Upper lobe of left lung (tissue), 6 donors: ENCODE data around the gene MRPS2. TPM values are rescaled to one million over a fixed set of nuclear protein-coding genes. Genes with fewer than 3 reads are reported as not detected.

Experiments
- ATAC-seq, 2 donors: fragments of 200-7000 bp; cut with Tn5 transposase; one replicate each; pipeline ENCODE4 v1.9.1; 2022; ENCODE audit warnings: mild to moderate bottlenecking in 2 of 2, moderate library complexity in 2 of 2; ENCODE audit not compliant: low FRiP score in 2 of 2
- DNase-seq, 2 donors: peaks; one replicate each; pipeline ENCODE4 v3.0.0-alpha.2; 2019 to 2020
- H3K27ac ChIP-seq, 4 donors: fragments of 200-600 bp; sonication (generic); one replicate each; pipeline ENCODE4 v1.5.1; 2016 to 2019
- H3K27me3 ChIP-seq, 4 donors: fragments of 200-600 bp; sonication (generic); one replicate each; pipeline ENCODE4 v1.5.1; 2017 to 2019
- H3K36me3 ChIP-seq, 4 donors: fragments of 200-600 bp; sonication (generic); one replicate each; pipeline ENCODE4 v1.5.1; 2016 to 2019
- H3K4me1 ChIP-seq, 4 donors: fragments of 200-600 bp; sonication (generic); one replicate each; pipeline ENCODE4 v1.5.1; 2018 to 2019
- H3K4me3 ChIP-seq, 4 donors: fragments of 200-600 bp; sonication (generic); one replicate each; pipeline ENCODE4 v1.5.1; 2017 to 2019; ENCODE audit warnings: mild to moderate bottlenecking in 2 of 4, moderate library complexity in 1 of 4
- H3K9me3 ChIP-seq, 4 donors: fragments of 200-600 bp; sonication (generic); one replicate each; pipeline ENCODE4 v1.5.1; 2018 to 2019
- CTCF ChIP-seq, 6 experiments: fragments of 450-650 bp in 4 of 6; fragments of 200-600 bp in 2 of 6; sonication (generic) in 2 of 6; IDR thresholded peaks; one replicate each; pipeline ENCODE4 v1.5.1; 2016 to 2019; ENCODE audit warnings: antibody characterized with exemption in 6 of 6
- EP300 ChIP-seq, 4 donors: sonication (generic); formaldehyde crosslinking; IDR thresholded peaks; one replicate each; pipeline ENCODE4 v1.5.1; 2017; ENCODE audit warnings: antibody characterized with exemption in 4 of 4, control low read depth in 2 of 4
- POLR2A ChIP-seq, 4 donors: fragments of 450-650 bp; IDR thresholded peaks; one replicate each; pipeline ENCODE4 v1.5.1; 2016 to 2017; ENCODE audit warnings: antibody characterized with exemption in 4 of 4, mild to moderate bottlenecking in 2 of 4
- POLR2AphosphoS5 ChIP-seq, 2 donors: sonication (generic); formaldehyde crosslinking; IDR thresholded peaks; one replicate each; pipeline ENCODE4 v1.5.1; 2017; ENCODE audit warnings: antibody characterized with exemption in 2 of 2
- WGBS, 2 donors: methylation state at CpG; one replicate each; pipeline ENCODE4 v1.1.5; 2017 to 2018; 5-methylcytosine and 5-hydroxymethylcytosine counted together
- total RNA-seq, 6 donors: library from RNA; depleted of rRNA in 4 of 6; stranded (reverse); fragments of >200 nt in 4 of 6; gene quantifications; one replicate each; pipeline versions ENCODE4 v1.1.0 to v1.2.1, GENCODE V29; 2016 to 2021
- donor health status: DM: no; HTN: no; CAD: no; lungs with moderate emphysema.
- donor health status: DM: no; HTN: yes; CAD: no; lungs with severe emphysema.

The MRPS2 gene
- total RNA-seq, 6 donors from 2014 or later: 11.1 to 40.6 (median 26.3) TPM

DNA sequence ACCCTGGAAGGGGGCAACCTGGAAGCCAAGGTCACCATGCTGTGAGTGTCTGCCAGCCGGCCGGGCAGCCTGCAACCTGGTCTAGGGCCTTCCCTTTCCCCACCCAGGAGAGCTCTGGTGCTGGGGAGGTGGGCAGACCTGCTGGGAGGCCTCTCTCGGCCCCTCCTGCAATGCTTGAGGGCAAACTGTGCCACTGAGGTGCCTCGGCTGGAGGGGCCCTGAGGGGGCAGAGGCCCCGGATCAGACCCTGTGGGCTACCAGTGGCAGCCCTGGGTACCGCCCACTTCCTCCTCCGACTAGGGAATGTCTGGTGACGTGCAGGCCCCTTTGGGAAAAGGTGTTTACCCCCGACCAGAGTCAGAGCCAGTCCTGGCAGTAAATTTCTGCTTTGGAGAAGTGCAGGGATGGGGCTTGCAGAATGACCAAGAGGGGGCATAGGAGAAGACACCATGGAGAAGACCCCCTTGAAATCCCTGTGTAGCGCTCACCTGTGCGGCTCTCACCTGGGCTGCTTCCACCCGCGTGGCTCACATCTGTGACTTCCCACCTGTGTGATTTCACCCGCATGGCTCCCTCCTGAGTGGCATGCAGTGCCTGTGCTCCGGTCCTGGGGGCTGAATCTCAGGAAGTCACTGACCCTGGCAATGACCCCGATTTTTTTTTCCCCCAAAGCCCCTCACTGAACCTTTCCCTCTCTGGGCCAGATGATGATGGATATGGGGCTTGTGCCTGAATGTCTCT, 21.8 kb downstream of the MRPS2 start:
- Histone ChIP-seq H3K27ac (no peak overlapping the region), H3K36me3 (no peaks in the 10 kb centered on the region), H3K4me3 (no peak overlapping the region), H3K27me3 (no peaks in the 10 kb centered on the region), H3K4me1 (no peaks in the 10 kb centered on the region), H3K9me3 (no peaks in the 10 kb centered on the region)
- DNase-seq (peak in 1 of 2 donors; percentile 40), ATAC-seq (no peak)
- WGBS, 2 donors: 74% methylated on average over 8 to 16 of the region's 16 CpGs
- no peak for TF ChIP-seq CTCF (IDR thresholded peaks at IDR 0.05)
- no peak for TF ChIP-seq POLR2A (IDR thresholded peaks at IDR 0.05)

- ATAC-seq (no peak), DNase-seq (peak in 1 of 2 donors; percentile 73)
- Histone ChIP-seq H3K27ac (no peak overlapping the region), H3K36me3 (no peaks in the 10 kb centered on the region), H3K27me3 (no peaks in the 10 kb centered on the region), H3K4me1 (no peaks in the 10 kb centered on the region), H3K4me3 (no peak overlapping the region), H3K9me3 (no peaks in the 10 kb centered on the region)
- TF ChIP-seq POLR2AphosphoS5 (IDR thresholded peaks at IDR 0.05): no peak
- no peak for TF ChIP-seq CTCF (IDR thresholded peaks at IDR 0.05)
- TF ChIP-seq EP300 (IDR thresholded peaks at IDR 0.05): no peak
- no peak for TF ChIP-seq POLR2A (IDR thresholded peaks at IDR 0.05)
- 61 to 73% methylated on average over 13 to 15 of the region's 17 CpGs for WGBS, 2 donors
Measured at GRCh38 chr9:135522931-135523330, 22.4 kb downstream of the MRPS2 start.

GRCh38 chr9:135523521-135524129, 23.1 kb downstream of the MRPS2 start:
- no peaks in the 10 kb centered on the region for H3K27me3 ChIP-seq
- no peaks in the 10 kb centered on the region for H3K4me1 ChIP-seq
- no peak overlapping the region for H3K27ac ChIP-seq
- DNase-seq: peak in 1 of 2 donors; percentile 48
- 70 to 74% methylated on average over 19 to 21 of the region's 21 CpGs for WGBS, 2 donors
- ATAC-seq: no peak
- H3K36me3 ChIP-seq: no peaks in the 10 kb centered on the region
- H3K4me3 ChIP-seq: no peak overlapping the region
- TF ChIP-seq POLR2A (IDR thresholded peaks at IDR 0.05): no peak
- TF ChIP-seq POLR2AphosphoS5 (IDR thresholded peaks at IDR 0.05): no peak
- TF ChIP-seq EP300 (IDR thresholded peaks at IDR 0.05): no peak
- no peaks in the 10 kb centered on the region for H3K9me3 ChIP-seq

DNA sequence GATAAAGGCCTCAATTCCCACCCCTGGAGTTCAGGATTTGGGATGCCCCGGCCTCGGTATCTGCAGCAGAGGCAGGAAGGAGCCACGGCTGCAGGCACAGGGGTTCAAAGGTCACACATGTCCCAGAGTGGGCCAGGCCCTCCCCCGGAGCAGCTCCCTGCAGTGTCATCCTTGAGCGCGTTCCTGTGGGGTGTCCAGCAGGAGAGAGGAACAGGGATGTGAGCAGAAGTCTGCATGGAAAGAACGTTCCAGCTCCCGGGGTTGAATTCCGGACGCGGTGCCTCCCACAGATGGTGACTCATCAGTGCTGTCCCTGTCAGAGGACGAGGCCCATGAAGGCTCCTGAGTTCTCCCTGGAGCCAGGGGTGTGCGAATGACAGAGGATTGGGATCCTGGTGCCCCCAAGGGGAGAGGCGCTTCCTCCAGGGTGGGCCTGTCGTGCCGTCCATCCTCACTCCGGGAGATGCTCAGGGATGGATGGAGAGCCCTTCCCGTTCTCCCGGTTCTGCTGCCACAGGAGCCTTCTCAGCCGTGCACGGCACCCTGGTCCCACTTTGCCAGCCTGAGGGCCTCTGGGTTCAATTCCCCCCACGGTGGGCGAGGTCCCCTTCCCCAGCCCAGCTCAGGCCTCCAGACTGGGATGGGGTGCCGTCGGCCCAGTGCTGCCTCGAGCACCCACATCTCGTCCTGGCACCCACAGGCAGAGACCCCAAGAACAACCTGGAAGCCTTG, 23.8 kb downstream of the MRPS2 start:
- Histone ChIP-seq H3K27me3 (no peaks in the 10 kb centered on the region), H3K9me3 (no peaks in the 10 kb centered on the region), H3K4me1 (no peaks in the 10 kb centered on the region), H3K27ac (no peak overlapping the region), H3K36me3 (no peaks in the 10 kb centered on the region), H3K4me3 (no peak overlapping the region)
- DNase-seq (peak in 1 of 2 donors; percentile 64), ATAC-seq (no peak)
- TF ChIP-seq POLR2AphosphoS5 (IDR thresholded peaks at IDR 0.05) (no peak), CTCF (IDR thresholded peaks at IDR 0.05) (no peak), EP300 (IDR thresholded peaks at IDR 0.05) (no peak), POLR2A (IDR thresholded peaks at IDR 0.05) (no peak)
- 52 to 72% methylated on average over 13 to 25 of the region's 27 CpGs for WGBS, 2 donors
